NCI-H2227 treated with DMSO at 0.1 percent for 48 hours (cell line): Measurements from ENCODE around the gene ZC3H18.

Experiments
- DNase-seq: peaks from one replicate; lab custom pipeline; 2025; lab: John Stamatoyannopoulos, UW

ZC3H18 gene

DNA sequence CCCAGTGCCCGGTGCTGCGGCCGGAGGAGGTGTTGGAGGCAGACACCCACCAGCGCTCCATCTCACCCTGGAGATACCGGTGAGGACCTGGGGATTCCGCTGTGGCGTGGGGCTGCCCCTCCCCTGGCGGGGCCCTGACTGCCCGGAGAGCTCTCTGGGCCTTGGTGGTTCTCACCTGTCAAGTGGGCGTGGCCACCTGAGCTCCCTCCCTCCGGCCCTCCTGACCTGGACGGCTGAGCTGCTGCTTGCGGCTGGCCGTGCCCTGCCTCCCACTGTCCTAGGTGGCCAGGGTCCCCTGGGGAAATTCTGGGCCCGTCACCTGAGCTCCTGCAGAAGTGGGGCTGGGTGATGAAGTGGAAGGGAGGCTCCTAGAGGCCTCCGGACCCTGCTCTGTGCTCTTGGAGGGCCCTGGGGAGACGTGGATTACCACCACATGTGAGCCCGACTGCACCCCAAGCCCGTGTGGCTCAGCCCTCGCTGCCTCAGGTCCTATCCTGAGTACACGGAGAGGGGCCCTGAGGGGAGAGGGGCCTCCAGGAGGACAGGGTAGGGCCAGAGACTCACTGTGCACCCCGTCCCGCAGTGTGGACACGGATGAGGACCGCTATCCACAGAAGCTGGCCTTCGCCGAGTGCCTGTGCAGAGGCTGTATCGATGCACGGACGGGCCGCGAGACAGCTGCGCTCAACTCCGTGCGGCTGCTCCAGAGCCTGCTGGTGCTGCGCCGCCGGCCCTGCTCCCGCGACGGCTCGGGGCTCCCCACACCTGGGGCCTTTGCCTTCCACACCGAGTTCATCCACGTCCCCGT lies 69.2 kb downstream of the ZC3H18 start:
- DNase-seq: no peak

DNA sequence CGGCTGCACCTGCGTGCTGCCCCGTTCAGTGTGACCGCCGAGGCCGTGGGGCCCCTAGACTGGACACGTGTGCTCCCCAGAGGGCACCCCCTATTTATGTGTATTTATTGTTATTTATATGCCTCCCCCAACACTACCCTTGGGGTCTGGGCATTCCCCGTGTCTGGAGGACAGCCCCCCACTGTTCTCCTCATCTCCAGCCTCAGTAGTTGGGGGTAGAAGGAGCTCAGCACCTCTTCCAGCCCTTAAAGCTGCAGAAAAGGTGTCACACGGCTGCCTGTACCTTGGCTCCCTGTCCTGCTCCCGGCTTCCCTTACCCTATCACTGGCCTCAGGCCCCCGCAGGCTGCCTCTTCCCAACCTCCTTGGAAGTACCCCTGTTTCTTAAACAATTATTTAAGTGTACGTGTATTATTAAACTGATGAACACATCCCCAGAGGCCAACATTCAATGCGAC lies 69.9 kb downstream of the ZC3H18 start:
- no peak for DNase-seq

DNA sequence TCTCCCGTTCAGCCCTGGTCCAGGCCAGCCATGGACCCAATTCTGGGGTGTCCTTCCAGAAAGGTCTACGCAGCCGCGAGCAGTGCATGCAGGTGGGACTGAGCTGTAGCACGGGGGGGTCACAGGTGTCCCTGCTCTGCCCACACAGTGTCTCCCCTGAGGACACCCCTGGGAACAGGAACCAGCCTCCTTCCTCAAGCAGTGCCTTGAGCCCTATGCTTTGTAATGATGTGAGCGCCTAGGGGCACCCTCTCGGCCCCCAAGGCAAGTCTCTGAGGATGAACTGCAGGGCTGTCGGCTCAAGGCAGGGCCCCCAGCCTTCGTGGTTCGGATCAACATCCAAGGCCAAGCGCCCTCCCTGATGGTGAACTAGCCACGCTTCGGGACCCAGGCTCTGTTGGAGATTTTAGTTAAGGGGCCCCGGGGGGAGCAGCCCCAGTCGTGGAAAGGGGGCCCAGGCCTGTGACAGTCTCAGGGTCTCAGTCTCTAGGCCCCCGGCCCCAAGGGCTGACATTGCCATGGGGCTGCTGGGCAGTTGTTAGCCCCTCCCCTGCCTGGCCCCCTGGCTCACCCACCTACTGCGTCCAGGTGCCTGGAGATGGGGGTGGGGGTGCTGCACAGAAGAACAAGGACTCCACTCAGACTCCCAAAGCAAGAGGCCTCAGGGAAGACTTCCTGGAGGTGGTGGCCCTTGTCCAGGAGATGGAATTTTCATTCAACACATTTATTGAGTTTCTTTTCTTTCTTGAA lies 70.5 kb downstream of the ZC3H18 start:
- DNase-seq: no peak

DNA sequence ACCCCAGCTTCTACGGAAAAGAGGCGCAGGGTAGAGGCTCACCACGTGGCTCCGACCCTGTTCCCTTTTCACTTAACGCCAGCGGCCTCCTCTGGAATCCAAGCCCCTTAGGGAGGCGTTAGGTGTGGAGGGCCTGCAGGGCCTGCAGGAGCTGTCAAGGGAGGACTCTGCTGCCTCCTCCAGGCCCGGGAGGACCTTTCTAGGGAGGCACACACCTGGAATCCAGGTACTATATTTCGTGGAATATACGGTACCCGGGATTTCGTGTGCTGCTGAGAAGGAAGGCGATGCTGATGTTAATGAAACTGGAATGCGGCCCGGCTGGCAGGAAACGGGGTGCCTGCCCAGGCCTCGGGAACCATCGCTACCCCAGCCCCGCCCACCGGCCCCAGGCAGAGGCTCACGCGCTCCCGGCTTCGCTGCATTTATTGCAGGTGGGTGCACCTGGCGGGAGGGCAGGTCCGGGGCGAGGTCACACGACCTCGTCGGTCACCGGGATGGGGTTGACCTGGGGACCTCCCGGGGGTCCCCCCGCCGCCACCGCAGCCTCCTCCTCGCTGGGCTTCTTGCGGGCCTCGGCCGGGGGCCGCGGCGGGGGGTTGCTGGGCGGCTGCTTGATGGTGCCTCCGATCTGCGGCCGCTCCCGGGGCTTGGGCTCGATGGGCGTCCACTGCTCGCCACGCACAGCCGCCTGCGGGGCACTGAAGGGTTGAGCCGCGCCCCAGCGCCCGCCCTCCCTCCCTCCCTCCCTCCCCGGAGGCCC lies 72.9 kb downstream of the ZC3H18 start:
- DNase-seq: no peak

DNA sequence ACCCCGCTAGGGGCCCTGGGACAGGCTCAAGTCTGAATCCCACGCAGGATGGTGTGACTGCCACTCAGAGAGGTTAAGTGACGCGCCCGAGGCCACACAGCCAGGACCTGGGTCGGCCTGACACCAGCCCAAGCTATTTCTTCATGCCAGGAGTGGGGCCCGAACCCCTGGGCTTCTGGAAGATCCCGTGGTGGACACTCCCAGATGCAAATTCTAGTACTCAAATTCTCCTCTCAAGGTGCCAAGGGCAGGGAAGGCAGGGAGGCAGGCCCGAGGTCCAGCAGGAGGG lies 73.4 kb downstream of the ZC3H18 start:
- no peak for DNase-seq

DNA sequence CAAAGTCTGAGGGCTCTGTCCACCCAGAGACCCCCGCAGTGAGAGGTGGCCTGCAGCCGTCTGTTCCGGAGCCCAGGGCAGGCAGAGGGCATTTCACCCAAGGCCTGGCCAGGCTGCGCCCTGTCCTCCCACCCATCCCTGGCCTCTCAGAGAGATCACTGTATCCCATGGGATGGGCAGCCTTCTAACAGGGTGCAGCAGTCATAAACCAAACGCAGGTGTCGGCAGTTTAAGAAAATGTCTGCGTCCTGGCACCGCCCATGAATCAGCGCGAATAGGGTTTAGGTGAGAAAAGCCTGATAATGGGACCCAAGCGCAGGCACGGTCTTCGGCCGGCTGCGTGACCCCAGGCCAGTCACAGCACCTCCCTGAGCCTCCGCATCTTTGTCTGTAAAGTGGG lies 75.3 kb downstream of the ZC3H18 start:
- DNase-seq: no peak

DNA sequence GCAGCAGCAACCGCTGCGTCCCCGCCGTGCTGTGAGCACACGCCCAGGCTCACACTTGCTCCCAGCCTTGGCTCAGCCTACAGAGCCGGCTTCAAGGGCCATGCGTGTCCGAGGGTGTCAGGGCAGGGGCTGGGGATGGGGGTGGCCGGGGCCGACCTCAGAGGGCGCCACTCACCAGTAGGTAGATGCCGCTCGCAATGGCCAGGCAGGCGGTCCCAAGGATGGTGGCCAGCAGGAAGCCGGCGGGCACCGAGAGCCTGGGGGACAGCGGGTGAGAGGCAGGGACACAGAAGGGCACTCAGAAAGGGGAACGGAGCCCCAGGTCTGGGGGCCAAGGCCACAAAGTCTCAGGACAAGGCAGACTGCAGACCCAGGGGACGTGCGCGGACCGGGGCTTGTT lies 75.7 kb downstream of the ZC3H18 start:
- DNase-seq: no peak

DNA sequence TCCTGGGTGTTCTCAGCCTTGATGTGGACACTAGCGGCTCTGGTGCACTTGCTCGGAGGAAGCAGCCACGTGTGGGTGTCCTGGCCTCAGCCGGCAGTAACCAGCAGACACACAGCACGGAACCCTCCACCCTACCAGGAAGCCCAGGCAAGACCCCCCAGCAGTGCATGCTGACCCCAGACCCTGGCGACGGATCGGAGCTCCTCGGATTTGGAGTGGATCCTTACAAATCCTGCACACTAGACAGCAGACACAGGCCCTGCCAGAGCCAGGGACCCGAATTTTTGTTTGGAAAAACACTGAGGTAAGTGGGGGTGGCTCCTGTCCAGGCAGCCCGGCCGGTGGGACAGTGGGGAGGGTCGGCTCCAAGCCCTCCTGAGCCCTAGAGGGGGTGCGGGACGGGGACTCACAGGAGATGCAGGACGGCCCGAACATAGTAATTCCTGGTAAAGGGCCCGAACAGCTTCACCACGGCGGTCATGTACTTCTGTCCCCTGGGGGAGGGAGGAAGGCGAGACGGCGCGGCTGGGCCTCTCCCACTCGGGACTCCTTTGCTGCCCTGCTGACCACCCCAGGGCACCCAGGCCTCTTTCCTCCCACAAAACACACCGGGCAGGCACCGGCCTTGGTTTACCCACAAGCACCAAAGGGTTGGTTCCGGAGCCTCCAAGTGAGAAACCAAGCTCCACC lies 76.3 kb downstream of the ZC3H18 start:
- DNase-seq: no peak

DNA sequence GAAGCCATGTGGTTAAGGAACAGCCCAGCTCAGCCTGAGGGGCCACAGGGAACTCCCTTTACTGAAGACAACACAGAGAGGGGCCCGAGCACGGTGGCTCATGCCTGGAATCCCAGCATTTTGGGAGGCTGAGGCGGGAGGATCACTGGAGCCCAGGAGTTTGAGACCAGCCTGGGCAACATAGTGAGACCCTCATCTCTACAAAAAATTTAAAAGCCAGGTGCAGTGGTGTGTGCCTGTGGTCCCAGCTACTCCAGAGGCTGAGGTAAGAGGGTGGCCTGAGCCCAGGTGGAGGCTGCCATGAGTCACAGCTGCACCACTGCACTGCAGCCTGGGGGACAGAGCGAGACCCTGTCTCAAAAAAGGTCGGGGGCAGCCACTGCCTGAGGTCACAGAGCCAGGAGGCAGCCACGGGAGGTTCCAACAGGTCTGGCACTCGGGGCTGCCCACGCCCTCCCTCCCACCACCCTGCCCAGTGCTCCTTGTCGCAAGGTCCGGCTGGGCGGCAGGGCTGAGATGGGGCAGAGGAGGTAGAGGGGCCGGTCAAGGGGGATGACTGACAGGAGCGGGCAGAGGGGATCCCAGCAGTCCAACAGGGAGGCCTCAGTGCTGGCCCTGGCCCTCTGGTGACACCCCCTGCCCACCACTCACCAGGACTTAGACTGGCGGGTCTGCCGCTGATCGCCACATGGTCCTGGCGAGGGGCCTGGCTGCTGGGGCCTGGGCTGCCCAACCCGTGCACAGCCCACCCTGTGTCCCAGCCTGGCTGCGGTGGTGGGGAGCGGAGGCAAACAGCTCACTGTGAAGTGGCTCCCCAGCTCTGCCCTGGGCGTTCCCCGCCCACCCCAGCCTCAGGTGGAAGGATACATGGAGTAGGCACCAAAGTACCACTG lies 77.2 kb downstream of the ZC3H18 start:
- no peak for DNase-seq

DNA sequence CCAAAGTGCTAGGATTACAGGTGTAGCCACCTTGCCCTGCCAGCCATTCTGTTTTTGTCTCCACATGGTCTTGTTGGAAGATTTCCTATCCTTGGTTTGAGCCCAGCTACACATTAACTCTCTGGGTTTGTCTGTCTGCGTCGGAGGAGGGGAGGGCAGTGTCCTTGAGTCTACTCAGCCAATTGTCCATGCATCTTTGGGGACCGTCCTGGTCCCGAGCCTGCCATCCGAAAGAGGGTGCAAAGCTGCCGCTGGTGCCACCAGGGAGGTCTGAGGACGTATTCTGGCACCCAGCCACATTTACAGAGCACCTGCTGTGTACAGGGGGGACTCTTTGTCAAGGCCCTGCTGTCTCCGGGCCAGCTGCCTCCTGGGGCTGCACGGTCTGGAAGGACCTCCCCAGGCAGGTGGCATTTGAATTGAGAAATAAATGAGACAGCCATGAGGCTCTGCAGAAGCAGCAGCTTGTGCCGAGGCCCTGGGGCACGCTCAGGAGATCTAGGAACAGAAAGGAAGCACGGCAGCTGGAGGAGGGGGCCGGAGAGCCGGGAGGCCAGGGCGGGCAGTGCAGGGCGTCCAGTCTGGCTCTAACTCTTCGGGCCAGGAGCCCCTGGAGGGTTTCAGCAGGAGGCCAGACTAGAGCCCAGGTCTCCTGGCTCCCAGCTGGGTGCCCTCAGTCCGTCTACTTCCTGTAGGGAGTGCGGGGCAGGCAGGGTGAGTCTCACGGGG lies 79.2 kb downstream of the ZC3H18 start:
- DNase-seq: no peak

DNA sequence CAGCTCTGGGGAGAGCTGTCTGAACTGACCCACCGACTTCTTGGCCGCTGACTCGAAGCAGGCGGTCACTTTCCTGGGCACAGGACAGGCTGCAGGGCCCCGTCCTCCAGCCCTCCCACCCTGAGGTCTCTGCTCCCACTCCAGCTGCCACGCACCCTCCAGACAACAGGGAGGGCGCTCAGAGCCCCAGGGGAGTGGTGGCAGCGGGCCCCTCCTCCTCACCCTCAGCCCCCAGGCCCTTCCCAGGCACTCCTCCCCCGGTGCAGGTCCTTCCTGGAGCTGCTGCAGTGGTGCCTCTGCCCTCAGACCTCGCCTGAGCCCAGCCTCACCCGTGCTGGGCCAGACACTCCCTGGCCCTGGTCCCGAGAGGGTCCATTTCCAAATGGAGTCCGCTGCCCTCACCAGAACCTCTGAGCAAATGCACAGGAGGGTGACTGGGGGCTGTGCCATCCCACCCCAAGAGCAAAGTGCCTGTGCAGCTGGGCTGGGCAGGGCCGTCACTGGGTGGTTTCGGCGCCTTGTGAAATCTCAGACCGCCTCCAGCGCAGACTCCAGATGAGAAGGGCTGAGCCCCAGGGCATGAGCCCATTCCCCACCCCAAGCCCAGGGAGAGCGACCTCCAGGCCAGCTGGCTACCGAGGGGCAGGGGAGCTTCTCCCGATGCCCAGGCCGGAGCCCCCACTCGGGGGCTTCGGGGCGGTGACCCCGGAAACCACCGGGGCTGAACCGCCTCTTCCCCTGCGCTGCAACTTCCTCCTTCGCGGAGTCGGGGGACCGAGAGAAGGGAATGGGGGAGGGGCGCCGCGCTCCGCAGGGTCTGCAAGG lies 79.9 kb downstream of the ZC3H18 start:
- DNase-seq: no peak

DNA sequence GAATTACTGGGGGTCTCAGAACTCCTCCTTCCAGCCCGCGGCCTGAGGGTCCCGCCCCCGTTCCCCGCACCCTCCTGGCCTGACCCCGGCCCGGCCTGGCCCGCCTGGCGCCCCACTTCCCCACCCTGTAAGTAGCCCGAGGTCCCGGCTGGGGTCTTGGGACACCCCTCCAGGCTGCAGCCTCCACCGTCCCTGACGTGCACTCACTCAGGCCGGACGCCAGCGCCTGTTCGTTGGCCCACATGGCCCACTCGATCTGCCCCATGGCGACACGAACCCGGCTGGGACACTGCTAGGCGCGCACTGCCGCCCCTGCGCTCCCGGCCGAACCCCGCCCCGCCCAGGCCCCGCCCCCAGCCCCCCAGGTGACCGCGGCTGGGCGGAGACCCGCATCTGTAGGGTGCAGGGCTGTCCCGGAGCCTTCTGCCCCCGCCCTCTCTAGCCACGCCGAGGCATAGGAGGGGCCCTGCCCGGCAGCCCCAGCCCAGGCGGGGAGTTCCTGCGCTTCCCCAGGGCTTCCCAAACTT lies 80.6 kb downstream of the ZC3H18 start, which contains the start of gene CYBA:
Gene CYBA, minus strand, starts transcription at position 305 of the 527 bp plus-strand sequence. Its CDS starts 40 bp downstream, at position 265.
- no peak for DNase-seq

DNA sequence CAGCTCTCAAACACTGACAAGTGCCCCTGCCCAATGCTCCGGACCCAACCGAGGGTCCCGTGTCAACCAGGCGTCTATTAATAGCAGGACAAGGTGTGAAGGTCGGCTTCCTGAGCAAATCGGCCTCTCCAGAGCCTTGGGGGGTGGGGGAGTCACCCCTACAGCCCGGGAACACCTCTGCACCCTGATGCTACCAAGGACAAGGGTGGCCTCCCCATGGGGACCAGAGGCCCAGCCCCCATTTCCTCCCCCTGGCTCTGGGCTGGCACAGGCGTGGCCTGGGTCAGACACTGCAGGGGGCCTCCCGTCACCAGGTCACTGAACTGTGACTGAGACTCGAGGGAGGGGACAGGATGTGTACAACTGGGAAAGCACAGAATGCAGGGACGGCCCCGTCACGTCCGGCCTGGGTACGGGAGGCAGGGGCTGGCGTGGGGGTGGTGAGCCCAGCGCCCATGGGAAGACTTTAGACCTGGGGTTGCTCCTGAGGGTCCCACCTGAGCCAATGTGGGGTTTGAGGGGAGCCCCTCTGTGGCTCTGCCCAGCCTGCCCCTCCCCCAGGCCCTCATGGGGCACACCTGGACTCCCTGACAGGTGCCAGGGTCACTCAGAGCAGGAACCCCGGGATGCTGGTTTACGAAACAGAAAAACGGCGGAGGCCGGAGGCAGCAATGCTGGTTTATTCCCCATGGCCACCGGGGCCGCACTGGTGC lies 81.2 kb downstream of the ZC3H18 start:
- DNase-seq: no peak

DNA sequence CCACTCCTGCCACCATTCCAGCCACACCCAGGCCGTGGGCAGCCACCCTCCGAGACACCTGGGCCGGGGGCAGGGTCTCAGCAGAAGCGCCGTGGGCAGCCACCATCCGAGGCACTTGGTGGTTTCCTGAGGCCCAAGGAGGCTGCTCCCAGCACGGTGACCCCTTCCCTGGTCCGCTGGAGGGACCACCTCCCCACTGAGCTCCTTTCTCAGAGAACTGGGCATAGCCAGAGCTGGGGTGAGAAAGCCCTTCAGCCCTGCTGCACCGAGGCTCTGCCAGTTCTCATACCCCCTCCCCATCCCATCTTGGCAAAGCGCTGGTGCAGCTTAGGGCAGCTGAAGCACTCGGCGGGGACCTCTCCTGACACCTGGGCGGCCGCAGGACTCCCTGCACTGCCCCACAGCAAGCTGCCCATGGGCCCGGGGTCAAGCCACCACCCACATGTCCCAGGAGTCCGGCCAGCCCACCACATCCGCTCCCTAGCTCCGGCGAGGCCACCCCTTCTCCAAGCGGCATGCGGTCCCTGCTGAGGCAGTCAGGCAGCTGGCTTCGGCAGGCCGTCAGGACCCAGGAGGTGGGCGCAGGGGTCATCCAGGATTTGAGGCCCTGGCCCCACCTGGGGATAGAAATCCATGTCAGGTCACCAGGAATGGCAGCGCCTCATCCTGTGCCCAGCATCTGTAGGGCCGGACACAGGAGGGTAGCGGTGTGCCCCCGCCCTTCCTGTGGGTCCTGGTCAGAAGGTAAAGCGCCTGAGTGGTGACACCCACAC lies 82.0 kb downstream of the ZC3H18 start:
- DNase-seq: no peak

DNA sequence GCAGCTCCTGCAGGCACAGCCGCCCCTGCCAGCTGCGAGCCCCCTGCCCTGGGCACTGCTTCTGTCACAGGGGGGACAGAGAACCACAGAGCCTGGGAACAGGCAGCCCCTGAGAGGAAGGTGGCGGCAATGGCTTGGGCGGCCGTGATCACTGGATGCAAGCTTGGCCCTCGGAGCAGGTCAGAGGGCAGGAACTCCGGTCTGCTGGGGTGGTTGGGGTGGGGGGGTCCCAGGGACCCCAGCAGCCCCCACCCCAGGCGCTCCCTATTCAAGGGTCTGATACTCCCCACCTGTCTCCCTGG lies 82.5 kb downstream of the ZC3H18 start:
- no peak for DNase-seq

DNA sequence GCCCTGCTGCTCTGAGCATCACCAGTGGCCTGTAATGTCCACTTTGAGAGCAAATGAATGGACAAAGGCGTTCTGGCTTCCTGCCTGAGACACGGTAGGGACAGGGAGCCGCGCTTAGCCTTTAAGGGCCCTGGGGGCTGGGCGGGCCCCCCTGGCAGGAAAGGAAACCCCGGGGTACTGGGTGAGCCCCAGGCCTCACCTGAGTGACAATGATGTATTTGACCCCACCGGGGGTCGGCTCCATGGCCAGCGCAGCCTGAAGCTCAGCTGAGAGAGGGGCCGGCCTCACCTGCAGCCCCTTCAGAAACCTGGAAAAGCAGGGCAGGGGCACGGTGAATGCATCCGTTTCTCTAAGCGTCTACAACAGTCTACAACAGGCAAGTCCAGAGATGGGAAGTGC lies 82.9 kb downstream of the ZC3H18 start:
- no peak for DNase-seq

DNA sequence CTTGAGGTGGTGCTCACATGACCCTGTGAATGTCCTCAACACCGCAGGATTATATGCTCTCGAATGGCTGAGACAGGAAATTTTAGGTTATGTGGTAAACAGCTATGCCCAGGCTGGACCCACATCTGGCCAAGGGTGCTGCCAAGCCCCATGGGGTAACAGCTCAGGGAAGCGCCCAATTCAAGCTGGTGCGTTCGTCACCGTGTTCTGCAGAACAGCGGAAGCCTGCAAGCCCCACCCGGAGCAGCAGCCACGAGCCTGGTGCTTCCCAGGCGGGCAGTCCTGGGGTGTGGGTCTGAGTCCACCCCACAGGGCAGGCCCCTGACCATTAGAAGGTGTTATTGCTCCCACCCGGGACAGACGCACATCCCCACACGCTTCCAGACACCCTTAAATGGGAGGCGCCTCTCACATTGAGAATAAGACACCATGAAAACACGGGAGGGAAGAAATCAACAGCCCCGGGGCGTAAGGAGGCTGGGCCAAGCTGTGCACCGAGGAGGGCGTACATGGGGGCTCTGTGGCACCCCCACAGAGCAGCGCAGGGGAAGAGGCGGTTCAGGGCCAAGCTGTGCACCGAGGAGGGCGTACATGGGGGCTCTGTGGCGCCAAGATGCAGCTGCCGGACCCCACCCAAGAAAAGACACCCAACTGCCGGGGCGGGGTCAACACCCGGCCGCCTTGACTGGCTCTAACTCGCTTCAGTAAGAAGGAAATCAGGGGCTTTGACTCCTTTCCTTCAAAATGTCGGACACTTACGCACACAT lies 83.6 kb downstream of the ZC3H18 start:
- no peak for DNase-seq
